Ishikawa (cell line): ENCODE measurements around the gene STX10.

Source experiments
- CEBPB ChIP-seq: IDR thresholded peaks from 2 replicates; pipeline ENCODE4 v1.6.1; 2012
- EP300 ChIP-seq: IDR thresholded peaks from 2 replicates; pipeline ENCODE4 v1.6.1; 2012; ENCODE audit warnings: borderline replicate concordance
- FOXM1 ChIP-seq: IDR thresholded peaks from 2 replicates; pipeline ENCODE4 v1.6.1; 2012; ENCODE audit warnings: low read depth, borderline replicate concordance
- NFIC ChIP-seq: IDR thresholded peaks from 2 replicates; pipeline ENCODE4 v1.6.1; 2012
- REST ChIP-seq: IDR thresholded peaks from 2 replicates; pipeline ENCODE4 v1.6.1; 2012; ENCODE audit warnings: low read depth, mild to moderate bottlenecking
- ZBTB7A ChIP-seq: IDR thresholded peaks from 2 replicates; pipeline ENCODE4 v1.6.1; 2012; ENCODE audit warnings: low read depth
- TF ChIP-seq, protein P1 (sequence below): IDR thresholded peaks from 2 replicates; pipeline ENCODE4 v1.6.1; 2012

DNA sequence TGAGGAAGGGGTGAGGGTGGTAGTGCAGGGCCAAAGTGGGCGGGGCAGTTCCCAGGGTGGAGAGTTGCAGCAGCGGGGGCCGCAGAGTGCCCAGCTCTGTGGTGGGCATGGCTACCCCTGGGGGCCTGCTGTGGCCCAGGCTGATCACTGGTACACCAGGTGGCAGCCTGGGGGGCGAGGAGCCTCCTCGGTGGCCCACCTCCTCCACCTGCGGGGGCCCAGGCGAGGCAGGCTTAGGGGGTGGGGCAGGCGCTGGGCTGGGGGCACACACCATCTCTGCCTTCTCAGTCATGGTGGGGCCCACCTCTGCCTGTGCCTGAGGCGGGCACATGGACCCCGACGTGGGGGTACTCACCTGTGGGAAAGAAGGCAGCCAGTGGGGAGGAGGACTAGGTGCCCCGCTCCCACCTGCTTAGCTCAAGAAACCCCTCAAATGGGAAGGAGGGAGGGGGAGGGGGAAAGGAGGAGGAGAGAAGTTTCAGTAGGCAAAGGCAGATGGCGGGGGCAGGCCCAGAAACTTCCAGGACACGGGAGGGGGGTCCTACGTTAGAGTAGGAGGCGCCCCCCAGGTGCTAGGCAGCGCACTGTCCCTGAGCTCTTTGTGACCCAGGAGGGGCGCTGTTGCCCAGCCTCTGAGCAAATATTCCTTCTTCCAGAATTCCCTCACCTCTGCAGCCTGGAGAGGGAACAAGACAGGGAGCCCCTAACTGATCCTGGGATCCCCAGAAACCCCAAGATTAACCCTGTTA lies 49.2 kb downstream of the STX10 start:
- TF ChIP-seq REST (no peak), NFIC (no peak), FOXM1 (no peak), ZBTB7A (no peak), EP300 (no peak), CEBPB (no peak)
- TF ChIP-seq, protein P1, sequence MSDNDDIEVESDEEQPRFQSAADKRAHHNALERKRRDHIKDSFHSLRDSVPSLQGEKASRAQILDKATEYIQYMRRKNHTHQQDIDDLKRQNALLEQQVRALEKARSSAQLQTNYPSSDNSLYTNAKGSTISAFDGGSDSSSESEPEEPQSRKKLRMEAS, result no peak
